ENCODE results near the gene IBTK.

GRCh38 chr6:82185948-82186535 is 61.5 kb downstream of the IBTK start:
- no peak for TF ChIP-seq EZH2 (IDR thresholded peaks at IDR 0.05; ENCODE audit: low read depth)
- TF ChIP-seq, protein P1, sequence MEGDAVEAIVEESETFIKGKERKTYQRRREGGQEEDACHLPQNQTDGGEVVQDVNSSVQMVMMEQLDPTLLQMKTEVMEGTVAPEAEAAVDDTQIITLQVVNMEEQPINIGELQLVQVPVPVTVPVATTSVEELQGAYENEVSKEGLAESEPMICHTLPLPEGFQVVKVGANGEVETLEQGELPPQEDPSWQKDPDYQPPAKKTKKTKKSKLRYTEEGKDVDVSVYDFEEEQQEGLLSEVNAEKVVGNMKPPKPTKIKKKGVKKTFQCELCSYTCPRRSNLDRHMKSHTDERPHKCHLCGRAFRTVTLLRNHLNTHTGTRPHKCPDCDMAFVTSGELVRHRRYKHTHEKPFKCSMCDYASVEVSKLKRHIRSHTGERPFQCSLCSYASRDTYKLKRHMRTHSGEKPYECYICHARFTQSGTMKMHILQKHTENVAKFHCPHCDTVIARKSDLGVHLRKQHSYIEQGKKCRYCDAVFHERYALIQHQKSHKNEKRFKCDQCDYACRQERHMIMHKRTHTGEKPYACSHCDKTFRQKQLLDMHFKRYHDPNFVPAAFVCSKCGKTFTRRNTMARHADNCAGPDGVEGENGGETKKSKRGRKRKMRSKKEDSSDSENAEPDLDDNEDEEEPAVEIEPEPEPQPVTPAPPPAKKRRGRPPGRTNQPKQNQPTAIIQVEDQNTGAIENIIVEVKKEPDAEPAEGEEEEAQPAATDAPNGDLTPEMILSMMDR (conservative IDR thresholded peaks at IDR 0.05), result no peak
